ENCODE data around the gene RNF141.

The RNF141 gene

DNA sequence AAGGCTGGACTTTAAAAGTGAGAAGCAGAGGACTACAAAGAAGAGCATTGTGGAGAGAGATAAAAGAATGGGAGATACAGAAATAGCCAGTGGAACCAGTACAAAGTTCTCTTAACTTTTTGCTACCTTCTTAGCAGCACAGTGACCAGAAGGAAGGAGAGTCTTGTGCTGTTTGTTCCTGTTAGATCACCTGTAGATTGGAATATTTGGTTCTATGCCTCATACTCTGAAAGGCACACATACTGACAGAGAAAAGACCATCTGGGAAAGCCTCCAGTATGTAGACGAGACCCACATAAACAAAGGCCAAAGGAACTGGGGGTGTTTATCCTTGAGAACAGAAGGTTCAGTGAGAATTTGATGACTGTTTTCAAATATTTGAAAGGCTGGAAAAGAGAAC lies 18.7 kb downstream of the RNF141 start:
- DNase-seq = no peak

DNA sequence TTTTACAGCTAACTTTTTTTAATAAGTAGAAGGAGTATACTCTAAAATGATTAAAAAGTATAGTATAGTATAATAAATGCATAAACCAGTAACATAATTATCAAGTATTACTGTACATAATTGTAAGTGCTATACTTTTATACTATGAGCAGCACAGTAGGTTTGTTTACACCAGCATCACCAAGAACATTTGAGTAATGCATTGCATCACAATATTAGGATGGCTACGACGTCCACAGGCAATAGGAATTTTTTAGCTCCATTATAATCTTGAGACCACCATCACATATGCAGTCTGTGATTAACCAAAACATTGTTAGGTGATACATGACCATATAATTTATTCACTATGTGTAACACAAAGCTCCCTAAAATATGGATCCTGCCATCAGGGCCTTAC lies 20.4 kb downstream of the RNF141 start:
- no peak for DNase-seq

DNA sequence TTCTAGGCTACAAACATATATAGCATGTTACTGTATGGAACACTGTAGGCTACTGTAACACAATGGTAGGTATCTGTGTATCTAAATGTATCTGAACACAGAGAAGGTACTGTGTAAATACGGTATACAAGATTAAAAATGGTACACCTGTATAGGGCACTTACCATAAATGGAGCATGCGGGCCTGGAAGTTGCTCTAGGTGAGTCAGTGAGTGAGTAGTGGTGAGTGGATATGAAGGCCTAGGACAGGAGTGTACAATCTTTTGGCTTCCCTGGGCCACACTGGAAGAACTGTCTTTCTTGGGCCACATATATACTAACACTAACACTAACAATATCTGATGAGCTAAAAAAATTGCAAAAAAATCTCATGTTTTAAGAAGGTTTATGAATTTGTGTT lies 21.4 kb downstream of the RNF141 start:
- DNase-seq = no peak

DNA sequence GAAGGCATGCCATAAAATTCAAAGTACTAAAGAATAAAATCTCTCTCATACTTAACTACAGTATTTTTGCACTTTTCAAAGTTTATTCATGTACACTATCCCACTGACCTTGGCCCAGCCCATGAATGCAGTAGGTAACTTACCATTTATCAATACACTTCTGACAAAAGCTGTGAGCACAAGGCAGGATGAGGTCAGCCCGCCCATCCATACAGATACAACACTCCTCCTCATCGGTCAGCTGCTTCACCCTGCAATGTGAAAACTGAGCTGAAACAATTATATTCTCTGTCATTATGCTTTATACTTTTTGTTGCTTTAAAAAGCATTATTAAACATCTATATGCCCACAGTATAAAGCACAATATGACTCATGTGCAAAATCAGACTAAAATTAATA lies 22.1 kb downstream of the RNF141 start:
- no peak for DNase-seq

DNA sequence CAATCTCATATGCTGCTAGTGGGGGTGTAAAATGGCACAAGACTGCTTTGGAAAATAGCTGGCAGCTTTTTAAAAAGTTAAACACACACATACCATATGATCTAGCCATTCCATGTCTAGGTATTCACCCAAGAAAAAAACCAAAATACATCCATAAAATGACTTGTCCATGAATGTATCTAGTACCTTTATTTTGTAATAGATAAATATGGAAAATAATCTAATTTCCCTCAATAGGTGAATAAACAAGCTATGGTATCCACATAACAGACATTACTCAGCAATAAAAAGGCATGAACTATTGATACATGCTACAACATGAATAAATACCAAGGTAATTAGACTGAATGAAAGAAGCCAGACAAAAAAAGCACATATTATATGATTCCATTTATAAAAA lies 22.9 kb downstream of the RNF141 start:
- no peak for DNase-seq

DNA sequence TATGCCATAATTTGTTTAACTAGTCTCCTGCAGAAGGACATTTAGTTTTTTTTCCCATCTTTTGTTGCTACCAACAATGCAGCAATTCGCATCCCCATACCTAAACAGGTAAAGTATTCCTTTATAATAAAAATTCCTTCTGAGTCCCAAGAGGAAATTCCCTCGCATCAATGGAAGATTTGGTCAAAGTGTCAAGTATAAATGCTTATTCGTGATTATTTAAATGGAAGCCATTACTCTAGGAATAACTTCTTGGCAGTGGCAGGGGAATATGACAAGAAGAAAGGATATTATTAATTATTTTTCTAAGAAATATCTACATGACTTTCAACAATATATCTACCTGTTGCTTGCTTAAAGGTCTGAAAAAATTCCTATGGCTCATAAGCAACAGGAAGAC lies 25.6 kb downstream of the RNF141 start:
- DNase-seq = no peak

DNA sequence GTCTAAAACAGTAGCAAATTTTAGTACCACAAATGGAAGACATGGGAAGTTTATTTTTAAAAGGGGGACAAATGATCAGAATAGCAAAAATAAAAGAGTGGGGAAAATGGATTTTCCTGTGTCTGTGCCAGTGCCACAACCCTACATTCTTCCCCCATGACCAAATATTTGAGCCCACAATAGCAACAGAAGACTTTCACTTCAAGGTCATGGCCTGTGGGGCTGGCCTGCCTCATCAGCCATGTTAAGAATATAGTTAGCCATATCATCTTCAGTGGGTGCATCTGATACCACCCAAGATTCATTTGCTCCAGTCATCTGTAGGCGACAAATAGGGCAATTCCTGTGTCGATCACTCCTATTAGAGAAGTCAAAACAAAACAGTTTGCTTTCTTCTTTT lies 26.3 kb downstream of the RNF141 start:
- DNase-seq = no peak

DNA sequence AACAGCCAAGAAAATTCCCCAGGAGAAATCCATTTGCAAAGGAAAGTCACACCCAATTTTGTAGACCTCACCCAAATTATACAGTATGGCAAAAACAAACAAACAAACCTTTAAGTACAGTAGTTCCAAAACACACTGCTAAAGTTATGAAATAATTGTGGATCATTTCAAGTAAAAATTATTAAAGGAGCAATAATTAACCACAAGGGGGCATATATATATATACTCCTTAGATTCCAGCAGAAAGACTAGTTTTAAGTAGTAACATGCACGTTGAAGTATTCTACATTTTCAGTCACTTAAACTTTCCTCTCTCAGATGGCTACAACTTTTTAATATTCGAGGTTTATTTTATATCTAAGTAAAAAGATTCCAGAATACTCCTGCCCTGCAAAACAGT lies 26.8 kb downstream of the RNF141 start:
- no peak for DNase-seq

DNA sequence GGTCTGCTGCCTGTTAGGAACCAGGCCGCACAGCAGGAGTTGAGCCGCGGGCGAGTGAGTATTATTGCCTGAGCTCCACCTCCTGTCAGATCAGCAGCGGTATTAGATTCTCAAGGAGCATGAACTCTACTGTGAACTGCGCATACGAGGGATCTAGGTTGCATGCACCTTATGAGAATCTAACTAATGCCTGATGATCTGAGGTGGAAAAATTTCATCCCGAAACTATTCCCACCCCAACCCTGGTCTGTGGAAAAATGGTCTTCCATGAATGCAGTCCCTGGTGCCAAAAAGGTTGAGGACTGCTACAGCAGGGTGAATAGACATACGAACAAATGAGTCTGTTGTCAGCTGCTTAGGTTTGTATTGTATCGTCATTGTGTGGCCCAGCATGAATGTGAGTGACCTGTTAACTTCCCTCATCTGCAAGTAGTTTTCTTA lies 29.8 kb downstream of the RNF141 start:
- no peak for DNase-seq

DNA sequence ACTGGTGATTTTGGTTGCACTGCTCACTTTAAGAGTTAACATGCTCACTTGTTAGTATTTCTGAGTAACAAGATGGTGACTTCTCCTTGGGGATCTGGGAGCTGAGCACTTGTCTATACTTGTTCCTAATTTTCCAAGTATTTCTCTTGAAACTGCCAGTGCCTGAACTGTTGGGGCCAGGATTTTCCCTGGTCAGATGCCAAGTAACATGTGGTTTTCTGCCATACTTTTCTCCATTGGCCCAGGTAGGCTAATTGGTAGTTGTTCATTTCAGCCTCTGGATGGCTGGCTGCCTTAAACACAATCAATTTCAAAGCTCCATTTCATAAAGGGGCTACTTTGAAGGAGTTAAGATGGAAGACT lies 35.0 kb downstream of the RNF141 start:
- DNase-seq = no peak

DNA sequence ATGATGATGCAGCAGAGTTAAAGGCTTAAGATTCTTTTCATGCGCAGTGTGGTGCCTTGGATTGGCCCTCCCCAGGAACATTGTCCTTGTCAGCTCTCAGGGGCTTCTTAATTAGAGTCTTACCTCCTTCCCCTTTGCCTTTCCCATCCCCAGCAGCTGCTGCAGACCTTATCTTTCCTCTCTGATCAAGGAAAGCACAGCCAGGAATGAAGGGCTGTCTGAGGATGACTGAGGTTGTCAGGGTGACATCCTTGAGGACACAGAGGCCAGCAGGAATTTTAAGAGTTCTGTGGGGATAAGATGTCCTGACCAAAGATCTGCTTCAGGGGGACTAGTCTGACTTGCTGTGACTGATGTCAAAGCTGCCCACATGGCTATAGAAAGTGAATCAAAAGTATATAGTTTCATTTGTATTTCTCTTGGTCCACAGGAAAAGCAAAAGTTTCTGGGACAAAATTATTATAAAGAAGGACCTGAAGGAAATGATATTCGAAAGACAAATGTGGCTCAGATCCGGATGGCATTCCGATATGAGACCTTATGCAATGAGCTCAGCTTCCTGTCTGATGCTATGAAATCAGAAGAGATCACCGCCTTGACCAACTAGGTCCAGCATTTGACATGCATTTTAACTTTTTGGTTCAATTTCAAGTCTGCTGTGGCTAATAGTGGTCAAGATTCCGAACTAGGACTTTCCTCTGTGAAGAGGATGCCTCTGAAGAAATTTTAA lies 35.5 kb downstream of the RNF141 start:
- DNase-seq = no peak

DNA sequence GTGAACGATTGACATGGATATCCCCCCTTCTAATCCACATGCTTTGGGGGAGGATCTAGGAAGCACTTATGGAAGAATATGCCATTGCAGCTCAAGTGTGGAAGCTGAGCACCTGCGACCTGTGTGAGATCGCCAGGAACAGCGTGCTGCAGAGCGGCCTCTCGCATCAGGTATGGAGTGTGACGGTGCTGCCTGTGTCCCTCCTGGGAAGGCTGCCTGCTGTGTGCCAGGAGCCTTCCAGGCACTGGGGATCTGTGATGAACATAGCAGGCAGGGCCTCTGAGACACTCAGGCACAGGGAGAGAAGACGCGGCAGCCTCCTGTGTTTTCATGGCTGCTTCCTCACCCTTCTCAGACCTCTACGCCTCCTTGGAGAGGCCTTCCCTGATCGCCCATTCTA lies 36.5 kb downstream of the RNF141 start:
- DNase-seq = no peak

DNA sequence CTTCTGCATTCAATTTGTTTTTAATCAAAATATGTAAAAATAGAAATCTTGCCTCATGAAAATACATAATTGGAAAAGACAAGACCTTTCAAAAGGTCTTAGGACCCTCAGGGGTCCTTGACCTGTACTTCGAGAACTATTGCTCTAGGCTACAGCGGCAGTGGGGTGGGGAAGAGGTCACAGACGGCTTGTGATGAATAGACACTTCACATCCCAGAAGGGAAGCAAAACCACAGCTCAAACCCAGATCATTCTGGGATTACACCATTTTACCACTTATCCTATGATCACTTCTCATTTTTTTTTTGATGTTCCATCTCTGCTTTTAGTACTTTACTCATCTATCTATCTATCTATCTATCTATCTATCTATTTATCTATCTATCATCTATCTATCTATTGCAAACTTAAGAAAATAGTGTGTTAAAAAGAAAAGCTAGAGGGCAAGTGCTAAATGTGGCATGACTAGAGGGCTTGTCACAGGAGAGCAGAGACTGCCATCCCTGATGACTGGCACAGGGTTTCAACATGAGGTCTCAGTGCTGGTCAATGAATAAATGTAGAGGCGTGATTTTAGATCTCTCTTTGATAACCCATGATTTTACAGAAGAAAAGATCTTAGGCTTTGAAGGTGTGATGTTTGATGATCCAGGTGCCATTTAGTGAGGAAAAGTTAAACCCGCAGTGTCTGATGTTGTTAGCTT lies 37.1 kb downstream of the RNF141 start:
- no peak for DNase-seq

DNA sequence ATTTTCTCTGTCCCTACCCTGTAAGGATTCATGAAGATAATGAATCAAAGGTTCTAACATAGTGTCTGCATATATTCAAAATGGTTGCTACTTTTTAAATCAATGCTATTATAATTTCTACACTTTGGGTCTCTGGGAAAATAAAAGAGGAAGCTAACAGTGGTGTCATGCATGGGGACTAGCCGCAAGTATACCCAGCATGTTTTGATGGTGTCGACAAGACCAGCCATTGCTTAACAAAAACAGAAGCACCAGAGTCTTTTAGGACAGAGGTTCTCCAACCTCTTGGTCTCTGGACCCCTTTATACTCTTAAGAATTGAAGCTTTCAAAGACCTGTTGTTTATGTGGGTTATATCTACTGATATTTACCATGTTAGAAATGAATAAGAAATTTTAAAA lies 37.8 kb downstream of the RNF141 start:
- no peak for DNase-seq

DNA sequence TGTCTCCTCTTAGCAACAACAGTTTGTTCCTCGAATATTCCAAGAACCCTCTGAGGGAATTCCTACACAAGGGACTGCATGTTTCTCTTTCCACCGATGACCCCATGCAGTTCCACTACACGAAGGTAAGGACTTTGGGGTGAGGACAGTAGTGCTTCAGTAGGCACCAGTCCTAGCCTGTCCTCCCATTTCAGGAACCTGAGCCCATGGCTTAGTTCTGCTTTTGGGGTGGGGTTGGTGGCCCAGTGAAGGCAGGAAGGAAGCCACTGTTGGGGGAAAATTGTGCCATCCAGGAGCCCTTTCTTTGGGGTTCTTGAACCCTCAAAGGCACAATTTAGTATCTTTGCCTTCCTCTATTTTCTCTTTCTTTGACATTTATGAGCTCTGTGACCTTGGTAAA lies 38.2 kb downstream of the RNF141 start:
- no peak for DNase-seq

DNA sequence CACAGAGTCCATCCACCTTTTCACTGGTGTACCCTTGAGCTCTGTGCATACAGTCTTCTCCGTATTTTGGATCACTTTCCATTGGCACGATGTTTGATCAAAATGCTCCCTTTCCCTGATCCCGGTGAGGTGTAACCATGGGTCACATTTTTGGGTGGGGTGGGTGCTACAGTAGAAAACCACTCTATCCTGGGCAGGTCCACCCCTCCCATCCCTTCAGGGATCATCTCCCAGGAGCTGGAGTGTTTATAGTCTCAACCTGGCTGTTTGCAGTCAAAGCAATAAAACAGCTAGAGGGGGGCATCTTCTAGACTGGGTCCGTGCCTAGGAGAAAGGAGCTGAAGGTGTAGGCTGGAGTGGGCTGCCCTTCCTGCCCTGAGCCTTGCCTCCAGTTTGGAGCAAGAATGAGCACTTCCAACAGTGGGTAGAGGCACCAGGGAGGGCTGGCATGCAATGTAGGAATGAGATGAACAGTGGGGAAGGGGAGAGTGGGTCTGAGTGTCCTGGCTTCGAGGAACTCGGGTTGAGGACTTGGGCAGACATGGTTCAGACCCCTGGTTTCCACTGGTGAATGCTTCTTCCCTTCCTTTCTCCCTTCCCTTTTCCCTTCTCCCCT lies 38.8 kb downstream of the RNF141 start:
- no peak for DNase-seq

DNA sequence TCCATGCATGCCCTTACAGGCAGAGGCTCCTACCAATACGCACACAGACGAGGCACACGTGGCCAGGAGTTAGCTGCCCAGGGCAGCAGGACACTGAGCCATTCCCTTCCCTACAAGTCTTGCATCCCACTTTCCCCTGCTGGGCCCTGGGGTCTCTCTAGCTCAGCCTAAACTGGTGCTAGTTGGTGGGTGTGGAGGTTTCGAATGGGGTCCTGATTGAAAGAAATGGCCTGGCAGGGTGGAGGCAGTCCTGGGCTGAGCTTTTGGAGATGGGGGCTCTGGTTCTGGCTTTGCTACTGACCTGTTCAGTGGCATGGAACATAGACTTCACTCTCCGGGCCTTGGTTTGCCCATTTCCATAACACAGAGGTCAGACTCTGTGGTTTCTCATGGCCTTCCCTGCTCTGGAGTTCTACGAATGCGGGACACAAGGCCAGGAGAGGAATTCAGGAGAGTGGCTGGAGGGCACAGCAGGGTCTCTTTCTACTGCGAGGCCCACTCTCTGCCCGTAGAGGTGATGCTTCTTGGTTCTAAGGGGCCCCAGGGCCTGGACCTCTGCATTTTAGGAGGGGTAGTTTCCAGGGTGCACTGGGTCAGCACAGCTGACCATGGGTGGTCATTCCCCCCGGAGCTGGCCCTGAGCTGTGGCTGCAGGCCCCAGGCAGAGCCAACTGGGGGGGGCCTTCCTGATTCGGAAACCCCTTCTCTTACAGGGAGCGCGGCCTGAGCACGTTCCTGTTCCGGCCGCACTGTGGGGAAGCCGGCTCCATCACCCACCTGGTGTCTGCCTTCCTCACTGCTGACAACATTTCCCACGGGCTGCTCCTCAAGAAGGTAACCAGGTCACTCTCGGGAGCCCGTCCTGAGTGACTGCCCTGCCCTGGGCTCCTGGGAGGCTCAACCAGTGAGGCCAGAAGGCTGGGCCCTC lies 40.0 kb downstream of the RNF141 start:
- no peak for DNase-seq

DNA sequence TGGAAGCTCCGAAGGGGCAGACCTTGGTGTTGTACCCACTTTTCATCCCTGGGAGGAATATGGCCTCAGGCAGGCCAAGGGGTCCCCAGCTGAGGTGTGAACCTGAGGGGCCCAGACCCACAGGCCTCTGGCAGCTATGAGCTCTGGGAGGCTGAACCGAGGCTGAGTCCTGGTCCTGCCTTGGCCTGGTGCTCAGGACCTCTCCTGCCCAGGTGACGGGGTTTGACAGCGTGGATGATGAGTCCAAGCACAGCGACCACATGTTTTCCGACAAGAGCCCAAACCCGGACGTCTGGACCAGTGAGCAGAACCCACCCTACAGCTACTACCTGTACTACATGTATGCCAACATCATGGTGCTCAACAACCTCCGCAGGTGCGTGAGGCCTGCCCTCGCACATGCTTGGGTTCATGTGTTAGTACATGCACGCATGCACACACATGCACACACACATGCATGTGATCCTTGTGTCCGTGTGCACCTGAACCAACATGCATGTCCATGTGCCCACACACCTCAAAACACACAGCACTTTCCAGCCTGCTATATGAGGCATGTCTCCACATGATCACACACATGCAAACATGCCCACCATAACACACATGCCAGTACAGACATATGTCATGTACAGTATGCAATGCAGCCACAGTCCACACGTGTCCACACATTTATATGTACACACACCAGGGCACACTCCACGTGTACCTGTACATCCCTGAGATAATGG lies 40.9 kb downstream of the RNF141 start:
- no peak for DNase-seq

DNA sequence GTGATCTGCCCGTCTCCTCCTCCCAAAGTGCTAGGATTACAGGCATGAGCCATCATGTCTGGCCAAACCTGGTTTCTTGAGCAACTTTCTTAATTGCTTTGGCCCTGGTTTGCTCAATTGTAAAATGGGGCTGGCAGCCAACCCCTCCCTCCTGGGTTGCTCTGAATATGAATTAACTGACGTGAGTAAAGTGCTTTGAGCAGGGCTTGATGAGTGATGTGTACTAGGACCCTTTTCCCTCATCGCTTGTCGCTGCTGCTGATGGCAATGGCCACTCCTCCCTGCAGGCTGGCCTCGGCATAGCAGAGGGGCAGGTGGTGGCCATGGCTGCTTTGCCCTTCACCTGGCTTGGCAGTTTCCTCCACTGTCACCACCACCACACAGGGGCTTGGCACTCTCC lies 41.5 kb downstream of the RNF141 start:
- DNase-seq = no peak

DNA sequence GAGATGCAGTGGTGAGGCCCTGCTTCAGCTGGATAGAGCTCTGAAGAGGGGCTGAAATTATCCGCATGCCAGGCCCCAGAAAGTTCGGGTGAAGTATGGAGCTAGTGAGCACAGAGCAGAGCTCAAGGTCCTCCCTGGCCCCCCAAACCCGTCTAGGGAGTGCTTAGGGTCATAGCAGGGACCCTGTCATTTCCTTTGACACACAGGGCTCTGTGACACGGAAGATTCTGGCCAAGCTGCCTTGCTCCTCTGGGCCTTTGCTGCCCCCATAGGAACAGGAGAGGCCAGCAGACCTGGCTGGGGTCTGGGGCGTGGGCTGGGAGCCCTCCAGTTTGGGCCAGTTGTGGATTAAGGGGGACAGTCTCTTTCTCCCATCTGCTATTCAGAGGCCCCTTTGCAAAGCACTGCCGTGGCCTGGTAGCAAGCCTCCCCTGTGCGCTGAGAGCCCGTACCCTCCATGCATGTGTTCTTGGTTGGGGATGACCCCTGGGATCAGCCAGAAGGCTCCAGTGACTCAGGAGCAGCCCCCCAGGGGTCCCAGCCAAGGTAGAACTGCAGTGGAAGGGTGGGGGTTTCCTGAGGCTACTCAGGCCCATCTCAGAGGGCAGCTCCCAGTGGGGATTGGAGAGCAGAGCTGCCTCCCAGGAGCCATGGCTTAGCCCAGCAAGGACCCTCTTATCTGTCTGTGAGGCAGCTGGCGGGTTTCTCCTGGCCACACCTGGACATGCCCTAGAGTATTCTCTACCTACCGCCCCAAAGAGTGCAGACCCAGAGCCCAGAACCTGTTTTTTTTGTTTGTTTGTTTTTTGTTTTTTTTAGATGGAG lies 42.3 kb downstream of the RNF141 start:
- no peak for DNase-seq

DNA sequence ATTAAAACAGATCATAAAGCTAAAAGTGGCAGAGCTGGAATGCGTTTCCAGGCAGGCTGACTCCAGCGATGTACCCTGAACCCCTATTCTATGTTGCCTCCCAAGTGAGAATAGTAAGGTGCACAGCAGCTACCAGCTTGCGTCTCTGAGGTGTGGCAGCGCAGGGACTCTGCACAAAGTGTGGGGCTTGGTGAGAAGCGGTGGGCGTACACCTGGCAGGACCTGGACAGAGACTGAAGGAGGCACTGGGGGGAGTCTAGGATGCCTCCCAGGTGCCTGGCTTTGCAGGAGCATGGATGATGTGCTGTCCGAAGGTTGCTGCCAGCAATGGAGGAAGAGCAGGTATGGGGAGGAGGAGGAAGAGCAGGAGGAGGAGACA lies 43.0 kb downstream of the RNF141 start:
- DNase-seq = no peak
